Medulla oblongata (tissue), 1 donor: ENCODE measurements around the gene ADGRD1.

ENCODE experiments used
- DNase-seq: peaks from one replicate; pipeline ENCODE4 v3.0.0-alpha.2; 2015; ENCODE audit errors: extremely low spot score

Gene ADGRD1

GRCh38 chr12:130966443-130967030 is 12.8 kb downstream of the ADGRD1 start:
- no peak for DNase-seq

DNA sequence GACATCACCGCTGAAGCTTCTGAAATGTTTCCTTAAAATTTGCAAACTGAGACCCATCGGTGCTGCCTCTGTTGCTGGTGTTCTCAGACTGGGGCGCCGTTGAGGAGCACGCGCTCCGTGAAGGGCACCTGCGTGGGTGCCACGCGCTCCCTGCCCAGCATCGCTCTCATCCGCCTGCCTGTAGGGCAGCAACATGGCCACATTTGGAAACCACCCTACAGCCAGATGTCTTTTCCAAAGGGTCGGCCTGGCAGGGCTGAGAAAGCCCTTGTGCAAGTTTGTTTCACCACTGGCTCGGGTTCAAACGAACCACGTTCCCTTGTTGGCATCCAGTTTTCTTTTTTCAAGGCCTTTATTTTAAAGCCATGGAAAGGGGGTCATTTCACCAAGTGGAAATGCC is 13.9 kb downstream of the ADGRD1 start:
- DNase-seq = no peak

DNA sequence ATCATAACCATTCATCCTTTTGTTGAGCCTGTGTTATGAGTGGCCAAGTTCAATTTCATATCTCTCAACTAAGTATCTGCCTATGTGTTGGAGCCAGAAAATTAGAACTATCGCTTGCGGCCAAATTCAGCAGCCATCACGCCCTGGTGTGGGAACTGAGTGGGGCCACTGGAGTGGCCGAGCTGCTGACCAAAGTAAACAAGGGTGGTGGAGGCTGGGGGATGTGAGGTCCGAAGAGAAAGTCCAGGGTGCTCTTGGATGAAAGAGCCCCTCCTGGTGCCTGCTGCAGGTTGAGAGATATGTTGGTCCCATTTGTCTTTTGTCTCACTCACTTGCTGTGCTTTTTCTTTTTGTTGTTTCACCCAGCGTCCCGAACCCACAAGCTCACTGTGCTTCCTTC is 14.9 kb downstream of the ADGRD1 start:
- no peak for DNase-seq

DNA sequence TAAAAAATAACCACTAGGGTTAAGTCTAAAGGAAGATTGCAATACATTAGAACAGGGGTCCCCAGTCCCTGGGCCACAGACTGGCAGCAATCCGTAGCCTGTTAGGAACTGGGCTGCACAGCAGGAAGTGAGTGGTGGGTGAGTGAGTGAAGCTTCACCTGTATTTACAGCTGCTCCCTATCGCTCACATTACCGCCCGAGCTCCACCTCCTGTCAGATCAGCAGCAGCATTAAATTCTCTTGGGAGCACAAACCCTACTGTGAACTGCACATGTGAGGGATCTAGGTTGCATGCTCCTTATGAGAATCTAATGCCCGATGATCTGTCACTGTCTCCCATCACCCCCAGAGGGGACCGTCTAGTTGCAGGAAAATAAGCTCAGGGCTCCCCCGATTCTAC is 15.5 kb downstream of the ADGRD1 start:
- no peak for DNase-seq

DNA sequence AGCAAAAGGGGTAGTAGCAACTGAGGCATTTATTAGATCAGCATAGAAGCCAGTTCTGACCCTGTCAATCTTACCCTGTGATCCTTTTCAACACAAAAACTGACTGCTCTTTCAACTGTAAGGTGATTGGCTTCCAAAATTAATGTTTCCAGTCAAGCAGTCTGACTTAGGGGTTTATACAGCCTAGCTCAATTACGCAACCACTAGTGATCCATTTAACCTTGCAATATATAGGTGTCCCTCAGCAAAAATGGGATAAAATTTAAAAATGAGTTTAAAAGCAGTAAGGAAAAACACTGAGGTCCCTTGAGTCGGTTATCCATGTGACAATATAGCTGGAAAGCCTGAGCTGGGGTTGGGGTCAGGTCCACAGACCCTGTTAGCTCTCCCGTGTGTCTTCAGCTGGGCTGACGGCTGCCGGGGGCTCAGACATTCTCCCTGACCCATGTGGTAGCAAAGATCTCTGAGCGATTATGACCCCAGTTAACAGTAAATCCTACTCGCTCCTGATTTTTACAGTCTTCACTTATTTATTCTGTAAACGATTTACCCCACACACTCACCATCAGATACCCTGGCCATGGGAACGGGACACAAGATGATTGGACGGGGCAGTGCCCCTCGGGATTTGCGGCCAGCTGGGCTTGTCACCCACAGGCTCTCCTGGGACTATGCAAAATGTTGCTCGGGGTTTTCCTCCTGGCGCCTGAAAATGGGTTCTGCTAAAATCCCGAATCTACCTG is 16.6 kb downstream of the ADGRD1 start:
- DNase-seq = no peak

GRCh38 chr12:130970908-130971233 is 17.2 kb downstream of the ADGRD1 start:
- no peak for DNase-seq

DNA sequence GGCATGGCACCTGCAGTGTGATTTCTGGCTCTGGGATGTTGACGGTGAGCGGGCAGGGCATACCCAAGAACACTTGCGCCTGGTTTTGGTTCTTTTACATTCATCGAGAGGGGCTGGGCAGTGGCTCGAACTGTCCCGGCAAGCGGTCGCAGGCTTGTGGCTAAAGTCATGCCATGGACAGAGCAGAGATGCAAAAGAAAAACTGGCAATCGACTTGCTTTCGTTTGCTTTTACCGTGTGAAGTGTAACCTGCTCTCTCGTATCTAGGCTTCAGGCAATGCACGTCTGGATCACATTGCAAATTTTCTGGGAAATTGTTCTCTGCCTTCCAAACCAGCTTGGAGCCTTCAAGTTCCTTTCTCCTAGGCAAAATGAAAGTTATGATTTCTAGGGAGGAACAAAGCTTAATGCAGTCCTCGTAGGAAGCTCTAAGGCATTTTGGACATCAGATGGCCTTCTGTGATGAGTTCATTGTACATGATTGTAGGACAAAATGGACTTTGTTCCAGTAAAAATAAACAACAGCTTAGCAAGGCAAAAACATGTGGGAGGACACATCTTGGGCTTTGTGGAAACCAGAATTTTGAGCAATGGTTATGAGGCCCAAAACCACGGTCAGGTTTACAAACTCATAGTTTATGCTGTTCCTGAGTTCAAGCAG is 18.3 kb downstream of the ADGRD1 start:
- no peak for DNase-seq

DNA sequence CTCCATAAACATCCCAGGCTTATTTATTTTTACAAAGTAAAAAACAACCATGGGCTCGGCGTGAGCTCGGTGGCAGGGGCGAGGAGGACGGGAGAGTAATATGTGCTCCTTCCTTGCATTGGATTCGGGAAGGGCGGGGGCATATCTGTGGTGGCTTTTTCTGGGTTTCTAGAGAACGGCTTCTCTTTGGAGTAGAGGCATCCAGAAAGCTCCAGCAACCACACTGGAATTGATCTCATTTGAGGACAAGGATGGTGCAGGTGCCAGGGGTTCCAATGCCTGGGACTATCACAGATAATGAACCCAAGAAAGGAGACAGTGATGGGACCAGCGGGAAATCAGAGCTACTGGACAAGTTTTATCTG is 18.9 kb downstream of the ADGRD1 start:
- DNase-seq = no peak

- DNase-seq = no peak
These were observed 19.4 kb downstream of the ADGRD1 start for GRCh38 chr12:130973109-130973508.

DNA sequence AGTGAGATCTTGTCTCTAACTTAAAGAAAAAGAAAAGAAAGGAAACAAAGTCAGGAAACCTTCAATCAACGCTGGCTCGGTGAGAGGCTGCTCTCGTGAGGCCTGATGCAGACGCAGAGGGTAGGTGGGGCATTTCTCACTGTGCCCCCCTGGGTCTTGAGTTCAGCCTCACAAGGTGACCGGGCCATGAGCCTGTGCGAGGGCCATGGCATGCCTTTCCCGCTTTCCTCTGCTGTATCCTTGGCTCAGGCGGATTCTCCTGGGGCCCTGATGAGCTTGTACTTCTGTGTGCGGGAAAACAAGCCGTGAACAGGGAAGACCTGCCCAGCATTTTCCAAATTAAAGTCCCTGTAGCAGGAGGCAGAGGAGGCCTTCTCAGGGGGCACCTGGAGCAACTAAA is 20.2 kb downstream of the ADGRD1 start:
- DNase-seq = no peak

DNA sequence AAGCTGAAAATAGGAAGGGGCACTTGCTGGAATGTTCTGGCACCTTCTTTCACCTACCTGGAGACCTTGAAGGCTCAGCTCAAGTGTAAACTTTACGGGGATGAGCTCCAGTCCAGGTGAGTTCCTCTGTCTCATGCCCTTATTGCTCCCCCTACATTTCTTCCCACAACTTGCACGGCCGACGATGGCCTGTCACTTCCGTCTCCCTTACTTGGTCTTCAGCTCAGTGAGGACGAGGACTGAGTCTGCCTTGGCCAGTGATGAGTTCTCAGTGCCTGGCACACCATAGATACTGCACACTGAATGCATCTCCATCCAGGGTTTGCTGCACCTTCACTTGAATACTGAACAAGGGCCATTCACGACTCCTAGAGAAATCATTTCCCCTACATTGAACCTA is 21.4 kb downstream of the ADGRD1 start:
- no peak for DNase-seq

DNA sequence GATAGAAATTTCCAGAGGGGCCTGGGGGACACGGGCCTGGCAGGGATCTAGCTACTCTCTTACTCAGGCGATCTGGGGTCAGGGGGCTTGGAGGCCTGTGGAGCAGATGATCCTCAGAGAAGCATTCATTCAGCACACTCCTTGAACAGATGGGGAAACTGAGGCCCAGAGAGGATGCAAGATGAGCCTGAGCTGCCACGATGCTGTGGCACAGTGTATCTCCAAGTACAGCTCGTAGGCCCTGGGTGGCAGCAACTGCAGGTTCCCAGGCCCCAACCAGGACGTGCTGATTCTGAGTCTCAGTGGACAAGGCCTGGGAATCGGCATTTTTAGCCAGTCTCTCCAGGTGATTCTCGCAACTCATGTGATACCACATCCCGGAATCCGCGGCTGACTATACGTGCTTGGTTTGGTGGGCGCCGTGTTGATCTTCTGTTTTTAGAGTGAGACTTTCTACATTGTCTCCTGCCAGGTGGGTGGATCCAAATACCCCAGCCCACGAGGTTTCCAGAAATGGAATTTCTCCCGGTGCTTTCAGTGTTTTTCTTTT is 22.5 kb downstream of the ADGRD1 start:
- DNase-seq = no peak

- no peak for DNase-seq
These were observed 23.5 kb downstream of the ADGRD1 start for GRCh38 chr12:130977046-130977742.

GRCh38 chr12:130977743-130978095 is 24.0 kb downstream of the ADGRD1 start:
- no peak for DNase-seq

GRCh38 chr12:130978785-130979184 is 25.1 kb downstream of the ADGRD1 start:
- DNase-seq = no peak

GRCh38 chr12:130981074-130981742 is 27.5 kb downstream of the ADGRD1 start:
- DNase-seq = no peak

- no peak for DNase-seq
These were observed 28.2 kb downstream of the ADGRD1 start for GRCh38 chr12:130981911-130982310.

DNA sequence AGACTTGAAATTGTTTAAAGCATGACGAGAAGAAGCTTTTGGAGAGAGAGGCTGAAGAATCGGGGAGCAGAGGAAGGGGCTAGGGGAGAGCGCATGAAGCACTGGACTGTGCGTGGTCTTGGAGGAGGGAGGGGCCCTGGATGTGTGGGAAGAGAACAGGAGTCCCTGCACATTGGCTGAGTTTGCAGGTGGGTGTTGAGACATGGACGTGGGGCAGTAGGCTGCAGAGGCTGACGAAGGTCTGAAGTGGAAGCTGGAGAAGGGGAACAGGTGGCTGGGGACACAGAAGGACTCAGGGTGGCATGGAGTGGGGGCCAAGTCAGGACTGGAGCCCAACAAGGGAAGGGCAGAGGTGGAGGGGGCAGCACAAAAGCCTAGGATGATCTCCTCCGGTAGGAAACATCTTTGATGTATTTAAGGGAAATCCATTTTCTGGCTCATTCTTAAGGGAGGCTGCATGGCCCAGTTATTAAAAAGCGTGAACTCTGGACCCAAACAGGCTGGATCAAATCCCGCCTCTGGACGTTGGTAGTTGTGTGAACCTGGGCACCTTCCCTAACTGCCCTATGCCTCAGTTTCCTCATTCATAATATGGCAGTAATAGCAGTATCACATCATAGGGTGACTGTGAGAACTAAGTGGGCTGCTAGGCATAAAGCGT is 29.0 kb downstream of the ADGRD1 start:
- no peak for DNase-seq

DNA sequence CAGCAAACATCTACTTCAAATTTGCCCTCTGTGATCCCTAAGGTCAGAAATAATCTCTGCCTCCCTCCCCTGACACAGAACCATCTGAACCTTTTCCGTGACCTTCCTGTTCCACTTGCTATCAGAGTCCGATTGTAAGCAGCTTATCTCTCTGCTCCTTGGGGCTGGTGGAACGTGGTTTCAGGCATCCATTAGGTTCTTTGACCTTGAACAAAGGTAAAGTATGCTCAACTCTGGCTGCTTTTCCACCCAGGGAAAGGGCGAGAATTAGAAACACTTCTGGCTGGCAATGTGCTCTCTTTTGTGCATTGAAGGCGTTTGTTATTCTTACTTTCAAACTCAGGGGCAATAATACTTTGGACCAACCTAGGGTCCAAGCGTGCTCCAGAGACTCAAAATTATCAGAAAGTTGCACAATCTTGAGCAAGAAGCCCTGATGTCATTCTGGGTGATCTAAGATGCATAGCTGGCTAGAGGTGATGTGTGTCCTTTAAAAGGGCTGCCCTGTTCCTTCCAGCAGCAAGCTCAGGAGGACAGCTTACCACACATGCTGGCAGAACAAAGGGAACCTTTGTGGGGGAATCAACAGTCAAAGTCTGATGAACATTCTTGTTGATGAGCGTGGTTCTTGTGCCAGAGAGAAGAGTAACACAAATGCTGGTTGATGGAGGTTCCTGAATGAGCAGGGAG is 29.8 kb downstream of the ADGRD1 start:
- DNase-seq = peak; percentile 70

DNA sequence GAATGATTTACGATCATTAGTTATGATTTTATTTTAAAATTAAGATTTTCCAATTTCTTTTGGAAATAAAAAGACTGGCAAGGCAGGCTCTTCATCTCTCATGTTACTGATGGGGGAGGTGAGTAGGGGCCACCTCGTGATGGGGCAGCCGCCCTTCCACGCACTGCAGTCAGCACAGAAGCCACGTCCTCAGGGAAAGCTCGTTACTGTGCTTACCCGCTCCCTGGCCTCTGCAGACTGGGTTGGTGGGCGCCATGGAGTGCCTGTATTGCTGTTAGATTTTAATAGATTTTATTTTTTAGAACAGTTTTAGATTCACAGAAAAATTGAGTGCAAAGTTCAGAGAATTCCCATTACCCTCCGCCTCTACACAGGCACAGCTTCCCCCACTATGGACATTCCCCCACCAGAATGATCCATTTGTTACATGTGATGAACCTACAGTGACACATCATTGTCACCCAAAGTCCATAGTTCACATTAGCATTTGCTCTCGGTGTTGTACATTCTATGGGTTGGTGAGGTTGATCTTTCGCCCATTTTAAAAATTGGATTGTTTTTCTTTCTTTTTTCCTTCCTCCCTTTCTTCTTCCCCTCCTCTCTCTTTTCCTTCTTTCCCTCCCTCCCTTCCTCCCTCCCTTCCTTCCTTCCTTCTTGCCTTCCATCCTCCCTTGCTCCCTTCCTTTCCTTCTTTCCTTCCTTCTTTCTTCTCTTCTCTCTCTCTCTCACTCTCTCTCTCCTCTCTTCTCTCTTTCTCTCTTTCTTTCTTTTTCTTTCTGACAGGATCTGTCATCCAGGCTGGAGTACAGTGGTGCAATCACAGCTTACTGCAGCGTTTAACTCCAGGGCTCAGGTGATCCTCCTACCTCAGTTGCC is 30.7 kb downstream of the ADGRD1 start:
- no peak for DNase-seq
